ENCODE data around the gene SLC29A3. TPM values are rescaled to one million over a fixed set of nuclear protein-coding genes. Genes with fewer than 3 reads are reported as not detected.

SLC29A3 gene
- total RNA-seq, 1 donor from 2014 or later: 1.7 TPM

DNA sequence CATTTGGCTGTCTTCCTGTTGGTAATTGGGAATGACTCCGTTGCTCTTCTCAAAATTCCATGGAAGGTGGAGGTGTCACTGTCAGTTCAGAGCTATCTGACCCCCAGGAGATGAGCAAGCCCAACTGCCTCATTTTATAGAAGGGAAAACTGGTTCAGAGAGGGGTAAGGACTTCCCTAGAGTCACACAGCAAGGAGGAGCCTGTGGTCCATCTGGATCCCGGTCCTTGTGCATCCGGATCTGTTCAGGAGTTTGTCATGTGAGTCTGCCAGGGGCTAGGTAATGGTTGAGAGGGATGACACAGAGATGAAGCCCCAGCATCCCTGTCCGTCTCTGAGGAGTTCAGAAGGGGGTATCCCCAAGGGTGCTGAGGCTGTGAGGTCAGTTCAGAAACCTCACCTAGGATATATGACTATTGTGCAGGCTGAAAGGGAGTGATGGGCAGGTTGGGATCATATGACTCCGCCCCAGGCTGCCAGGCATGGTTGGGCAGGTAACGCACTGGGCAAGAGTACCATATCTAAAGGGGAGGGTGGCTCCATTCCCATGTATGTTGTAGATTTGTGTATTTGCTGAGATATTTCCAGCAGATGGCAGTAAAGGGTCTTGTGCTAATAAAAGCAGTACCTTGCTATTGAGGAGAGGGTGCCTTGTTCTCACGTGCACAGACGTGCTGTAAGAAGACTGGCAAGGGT, 16.0 kb upstream of the SLC29A3 start:
- no peak for DNase-seq
- no peaks in the 10 kb centered on the region for H3K9me3 ChIP-seq (replicated peaks)
- TF ChIP-seq, protein P1, sequence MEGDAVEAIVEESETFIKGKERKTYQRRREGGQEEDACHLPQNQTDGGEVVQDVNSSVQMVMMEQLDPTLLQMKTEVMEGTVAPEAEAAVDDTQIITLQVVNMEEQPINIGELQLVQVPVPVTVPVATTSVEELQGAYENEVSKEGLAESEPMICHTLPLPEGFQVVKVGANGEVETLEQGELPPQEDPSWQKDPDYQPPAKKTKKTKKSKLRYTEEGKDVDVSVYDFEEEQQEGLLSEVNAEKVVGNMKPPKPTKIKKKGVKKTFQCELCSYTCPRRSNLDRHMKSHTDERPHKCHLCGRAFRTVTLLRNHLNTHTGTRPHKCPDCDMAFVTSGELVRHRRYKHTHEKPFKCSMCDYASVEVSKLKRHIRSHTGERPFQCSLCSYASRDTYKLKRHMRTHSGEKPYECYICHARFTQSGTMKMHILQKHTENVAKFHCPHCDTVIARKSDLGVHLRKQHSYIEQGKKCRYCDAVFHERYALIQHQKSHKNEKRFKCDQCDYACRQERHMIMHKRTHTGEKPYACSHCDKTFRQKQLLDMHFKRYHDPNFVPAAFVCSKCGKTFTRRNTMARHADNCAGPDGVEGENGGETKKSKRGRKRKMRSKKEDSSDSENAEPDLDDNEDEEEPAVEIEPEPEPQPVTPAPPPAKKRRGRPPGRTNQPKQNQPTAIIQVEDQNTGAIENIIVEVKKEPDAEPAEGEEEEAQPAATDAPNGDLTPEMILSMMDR (IDR thresholded peaks at IDR 0.05; ENCODE audit: borderline replicate concordance): peak; percentile 62
- no peaks in the 10 kb centered on the region for H3K4me1 ChIP-seq
- no peak overlapping the region for H3K27ac ChIP-seq (replicated peaks)
- H3K27me3 ChIP-seq (ENCODE audit: low read depth): no peaks in the 10 kb centered on the region
- no peak overlapping the region for H3K4me3 ChIP-seq
- intact Hi-C loops (cut with micrococcal nuclease): no loop called here
- H3K36me3 ChIP-seq: peaks cover 29% of the 10 kb centered on the region

DNA sequence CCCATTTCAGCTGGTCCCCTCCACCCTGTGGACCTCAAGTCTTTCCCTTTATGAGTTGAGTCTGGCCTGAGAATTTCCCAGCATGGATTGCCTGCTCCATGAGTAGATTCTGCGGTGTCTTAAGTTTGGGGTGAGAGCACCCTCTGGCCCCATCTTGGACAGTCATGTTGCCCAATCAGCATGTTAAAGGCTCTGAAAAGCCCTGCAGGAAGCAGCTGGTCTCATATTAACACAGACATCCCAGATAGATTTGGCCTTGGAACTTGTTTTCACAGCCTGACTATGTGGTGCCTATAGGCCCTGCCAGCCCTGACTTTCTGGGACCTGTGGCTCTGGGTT, 15.5 kb upstream of the SLC29A3 start:
- DNase-seq: no peak
- TF ChIP-seq, protein P1 (IDR thresholded peaks at IDR 0.05; ENCODE audit: borderline replicate concordance): no peak
- H3K9me3 ChIP-seq (replicated peaks): no peaks in the 10 kb centered on the region

DNA sequence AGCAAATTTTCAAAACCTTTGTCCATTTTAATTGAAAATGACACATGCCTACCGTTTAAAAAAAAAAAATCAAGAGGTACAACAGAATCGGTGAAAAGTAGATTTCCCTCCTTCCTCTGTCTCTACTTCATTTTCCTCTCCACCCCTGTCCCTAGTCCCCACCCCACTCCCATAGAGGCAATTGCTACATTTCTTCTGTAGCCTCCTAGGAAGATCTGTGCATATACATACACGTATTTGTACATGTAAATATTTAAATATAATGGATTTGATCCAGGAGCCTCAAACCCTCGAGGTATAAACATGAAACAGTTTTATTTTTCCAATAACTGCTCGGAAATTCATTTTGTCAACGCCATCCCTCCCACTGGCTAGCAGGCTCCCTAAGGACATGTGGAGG, 14.1 kb upstream of the SLC29A3 start:
- Histone ChIP-seq H3K4me3 (no peak overlapping the region), H3K9me3 (replicated peaks) (no peaks in the 10 kb centered on the region), H3K27me3 (ENCODE audit: low read depth) (no peaks in the 10 kb centered on the region), H3K36me3 (peaks cover 12% of the 10 kb centered on the region), H3K4me1 (no peaks in the 10 kb centered on the region), H3K27ac (replicated peaks) (no peak overlapping the region)
- DNase-seq: no peak
- intact Hi-C loops (cut with micrococcal nuclease): no loop called here
- TF ChIP-seq, protein P1 (IDR thresholded peaks at IDR 0.05; ENCODE audit: borderline replicate concordance): no peak

More for the DNA sequence above, 15.5 kb upstream of the SLC29A3 start:
- intact Hi-C loops (cut with micrococcal nuclease): no loop called here
- Histone ChIP-seq H3K4me3 (no peak overlapping the region), H3K36me3 (peaks cover 24% of the 10 kb centered on the region), H3K4me1 (no peaks in the 10 kb centered on the region), H3K27ac (replicated peaks) (no peak overlapping the region), H3K27me3 (ENCODE audit: low read depth) (no peaks in the 10 kb centered on the region)

DNA sequence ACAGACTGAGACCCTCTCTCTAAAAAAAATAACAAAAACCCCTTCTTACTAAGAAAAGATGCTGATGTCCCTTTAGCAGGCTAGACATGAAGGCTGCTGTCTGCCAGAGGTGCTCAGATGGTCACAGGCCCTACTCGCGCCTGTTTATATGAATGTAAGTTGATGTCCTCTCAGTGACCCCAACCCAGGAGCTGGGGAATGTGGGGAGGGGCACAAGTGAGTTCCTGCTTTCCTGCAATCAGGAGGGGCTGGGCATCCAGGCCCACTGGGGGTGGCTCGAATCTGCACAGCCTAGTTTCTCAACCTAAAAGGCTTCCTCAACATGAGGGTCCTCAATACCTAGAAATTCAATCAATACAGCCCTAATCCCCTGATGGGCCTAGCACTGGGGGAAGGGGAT, 12.1 kb upstream of the SLC29A3 start:
- DNase-seq: no peak
- no peaks in the 10 kb centered on the region for H3K9me3 ChIP-seq (replicated peaks)
- no peaks in the 10 kb centered on the region for H3K36me3 ChIP-seq
- no peak overlapping the region for H3K4me3 ChIP-seq
- TF ChIP-seq, protein P1 (IDR thresholded peaks at IDR 0.05; ENCODE audit: borderline replicate concordance): no peak
- H3K27ac ChIP-seq (replicated peaks): no peak overlapping the region
- intact Hi-C loops (cut with micrococcal nuclease): no loop called here
- H3K4me1 ChIP-seq: no peaks in the 10 kb centered on the region
- H3K27me3 ChIP-seq (ENCODE audit: low read depth): no peaks in the 10 kb centered on the region

DNA sequence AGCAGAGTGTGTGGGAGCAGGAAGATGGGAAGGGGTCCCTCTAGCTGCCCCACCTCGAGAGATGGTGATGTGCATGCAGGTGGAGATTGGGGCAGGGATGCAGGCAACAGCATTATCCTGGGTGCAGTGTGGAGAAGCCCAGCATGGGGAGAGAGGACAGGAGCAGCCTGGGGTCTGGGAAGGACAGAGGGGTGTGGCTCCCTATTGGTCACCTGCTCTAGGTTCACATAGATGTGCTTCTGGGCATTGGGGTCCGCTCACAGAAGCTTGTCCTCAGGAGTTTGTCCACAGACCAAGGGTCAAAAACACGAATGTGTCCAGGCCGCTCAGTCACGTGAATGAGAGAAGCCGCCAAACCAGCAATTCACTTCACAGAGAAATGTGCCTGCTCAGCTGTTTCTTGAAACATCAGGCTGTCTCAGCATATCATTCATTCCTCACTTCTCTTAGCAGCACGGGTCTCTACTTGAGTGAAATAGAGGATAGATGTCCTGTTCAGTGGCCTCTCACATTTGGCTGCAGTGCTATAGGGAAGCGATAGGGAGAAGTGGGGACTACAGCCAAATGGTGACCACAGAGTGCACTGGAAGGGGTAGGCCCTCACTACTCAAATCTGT, 11.5 kb upstream of the SLC29A3 start:
- no peaks in the 10 kb centered on the region for H3K27me3 ChIP-seq (ENCODE audit: low read depth)
- intact Hi-C loops (cut with micrococcal nuclease): no loop called here
- no peaks in the 10 kb centered on the region for H3K36me3 ChIP-seq
- H3K27ac ChIP-seq (replicated peaks): no peak overlapping the region
- no peaks in the 10 kb centered on the region for H3K4me1 ChIP-seq
- TF ChIP-seq, protein P1 (IDR thresholded peaks at IDR 0.05; ENCODE audit: borderline replicate concordance): no peak
- H3K4me3 ChIP-seq: no peak overlapping the region
- H3K9me3 ChIP-seq (replicated peaks): no peaks in the 10 kb centered on the region
- no peak for DNase-seq

Data from left ventricle myocardium inferior (tissue), 1 donor.